GM23248 (cell line): ENCODE data around the gene SLC25A26.

Experiments
- EZH2 ChIP-seq: fragments of 200-600 bp; sonication (generic); IDR thresholded peaks from 2 replicates; pipeline ENCODE4 v1.6.1; 2018; ENCODE audit warnings: antibody characterized with exemption, mild to moderate bottlenecking; ENCODE audit not compliant: insufficient read depth, poor library complexity, severe bottlenecking
- EZH2phosphoT487 ChIP-seq: fragments of 200-600 bp; sonication (generic); IDR thresholded peaks from 2 replicates; pipeline ENCODE4 v1.6.1; 2018; ENCODE audit warnings: antibody characterized with exemption, moderate library complexity, mild to moderate bottlenecking, low read depth; ENCODE audit not compliant: insufficient read depth

- TF ChIP-seq EZH2 (no peak), EZH2phosphoT487 (no peak)
These were observed 206.6 kb downstream of the SLC25A26 start for GRCh38 chr3:66427352-66427751.
